HepG2 (cell line): ENCODE measurements around the gene RANBP2. TPM values are rescaled to one million over a fixed set of nuclear protein-coding genes. Genes with fewer than 3 reads are reported as not detected.

Source experiments
- FOXK1 ChIP-seq: sonication (generic); formaldehyde crosslinking; IDR thresholded peaks from 2 replicates; pipeline ENCODE4 v1.4.0; 2020; ENCODE audit warnings: low read depth, missing genetic modification reagents, borderline replicate concordance
- HINFP ChIP-seq: sonication (generic); formaldehyde crosslinking; IDR thresholded peaks from 2 replicates; pipeline ENCODE4 v1.4.0; 2020; ENCODE audit warnings: low read depth, mild to moderate bottlenecking, missing genetic modification reagents
- SRSF4 ChIP-seq: fragments of 200-400 bp; formaldehyde crosslinking; IDR thresholded peaks from one replicate; pipeline ENCODE4 v1.6.1; 2018; ENCODE audit warnings: mild to moderate bottlenecking, low read depth, low read length, moderate library complexity; ENCODE audit not compliant: poor library complexity, severe bottlenecking
- ZEB1 ChIP-seq: IDR thresholded peaks from 2 replicates; pipeline ENCODE4 v1.6.1; 2012; ENCODE audit warnings: mild to moderate bottlenecking, low read depth, inconsistent platforms; ENCODE audit not compliant: insufficient replicate concordance
- ZNF232 ChIP-seq: sonication (generic); formaldehyde crosslinking; IDR thresholded peaks from 2 replicates; pipeline ENCODE4 v1.4.0; 2020; ENCODE audit warnings: missing genetic modification reagents, borderline replicate concordance
- ZNF646 ChIP-seq: sonication (generic); formaldehyde crosslinking; IDR thresholded peaks from 2 replicates; pipeline ENCODE4 v1.9.0; 2021; ENCODE audit warnings: mild to moderate bottlenecking, missing genetic modification reagents
- polyA plus RNA-seq, 8 experiments: library from polyadenylated mRNA; depleted of rRNA in 3 of 8; stranded (reverse) in 7 of 8; unstranded in 1 of 8; fragments of >200 nt; fragmentation: Illumina TruSeq in 4 of 8; extraction: Trizol in 4 of 8; gene quantifications; 2 replicates each; pipeline versions ENCODE4 v1.2.1 to v1.2.3, GENCODE V29; 2011 to 2016; ENCODE audit warnings: low read depth in 4 of 8, missing spikeins in 1 of 8, mixed read lengths in 1 of 8; ENCODE audit not compliant: insufficient read depth in 1 of 8
- total RNA-seq, 5 experiments: library from RNA; depleted of rRNA; stranded (reverse); fragments of >200 nt; fragmentation: Illumina TruSeq; extraction: Trizol; gene quantifications; 2 replicates each; pipeline ENCODE4 v1.2.3, GENCODE V29; 2016; ENCODE audit warnings: low read depth in 1 of 5
- TF ChIP-seq, protein P1 (sequence below): sonication (generic); formaldehyde crosslinking; conservative IDR thresholded peaks from 2 replicates; pipeline ENCODE4 v1.5.0; 2020; ENCODE audit warnings: missing genetic modification reagents
- TF ChIP-seq, protein P2 (sequence below): sonication (generic); formaldehyde crosslinking; IDR thresholded peaks from 2 replicates; pipeline ENCODE4 v1.4.0; 2020; ENCODE audit warnings: mild to moderate bottlenecking, low read depth, missing genetic modification reagents
- TF ChIP-seq, protein P3 (sequence below): sonication (generic); formaldehyde crosslinking; IDR thresholded peaks from 2 replicates; pipeline ENCODE4 v1.8.0; 2022; ENCODE audit warnings: mild to moderate bottlenecking, missing genetic modification reagents, borderline replicate concordance
- TF ChIP-seq, protein P4 (sequence below): sonication (generic); formaldehyde crosslinking; IDR thresholded peaks from 2 replicates; pipeline ENCODE4 v1.5.0; 2020; ENCODE audit warnings: mild to moderate bottlenecking, missing genetic modification reagents

RANBP2 gene
- total and polyA plus RNA-seq, 2 of the 13 experiments (the other 11 are each of a cell fraction or from before 2014, with no cell fraction given) = 12.2 to 87.0 TPM

- TF ChIP-seq ZNF646 (CRISPR knock-in tag) = peak; percentile 61; the same call in 1 of the 2 replicates
- TF ChIP-seq, protein P1, sequence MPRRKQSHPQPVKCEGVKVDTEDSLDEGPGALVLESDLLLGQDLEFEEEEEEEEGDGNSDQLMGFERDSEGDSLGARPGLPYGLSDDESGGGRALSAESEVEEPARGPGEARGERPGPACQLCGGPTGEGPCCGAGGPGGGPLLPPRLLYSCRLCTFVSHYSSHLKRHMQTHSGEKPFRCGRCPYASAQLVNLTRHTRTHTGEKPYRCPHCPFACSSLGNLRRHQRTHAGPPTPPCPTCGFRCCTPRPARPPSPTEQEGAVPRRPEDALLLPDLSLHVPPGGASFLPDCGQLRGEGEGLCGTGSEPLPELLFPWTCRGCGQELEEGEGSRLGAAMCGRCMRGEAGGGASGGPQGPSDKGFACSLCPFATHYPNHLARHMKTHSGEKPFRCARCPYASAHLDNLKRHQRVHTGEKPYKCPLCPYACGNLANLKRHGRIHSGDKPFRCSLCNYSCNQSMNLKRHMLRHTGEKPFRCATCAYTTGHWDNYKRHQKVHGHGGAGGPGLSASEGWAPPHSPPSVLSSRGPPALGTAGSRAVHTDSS = no peak
- no peak for TF ChIP-seq SRSF4
- TF ChIP-seq HINFP (CRISPR knock-in tag) = peak; percentile 44; the same call in 1 of the 2 replicates
- TF ChIP-seq, protein P2, sequence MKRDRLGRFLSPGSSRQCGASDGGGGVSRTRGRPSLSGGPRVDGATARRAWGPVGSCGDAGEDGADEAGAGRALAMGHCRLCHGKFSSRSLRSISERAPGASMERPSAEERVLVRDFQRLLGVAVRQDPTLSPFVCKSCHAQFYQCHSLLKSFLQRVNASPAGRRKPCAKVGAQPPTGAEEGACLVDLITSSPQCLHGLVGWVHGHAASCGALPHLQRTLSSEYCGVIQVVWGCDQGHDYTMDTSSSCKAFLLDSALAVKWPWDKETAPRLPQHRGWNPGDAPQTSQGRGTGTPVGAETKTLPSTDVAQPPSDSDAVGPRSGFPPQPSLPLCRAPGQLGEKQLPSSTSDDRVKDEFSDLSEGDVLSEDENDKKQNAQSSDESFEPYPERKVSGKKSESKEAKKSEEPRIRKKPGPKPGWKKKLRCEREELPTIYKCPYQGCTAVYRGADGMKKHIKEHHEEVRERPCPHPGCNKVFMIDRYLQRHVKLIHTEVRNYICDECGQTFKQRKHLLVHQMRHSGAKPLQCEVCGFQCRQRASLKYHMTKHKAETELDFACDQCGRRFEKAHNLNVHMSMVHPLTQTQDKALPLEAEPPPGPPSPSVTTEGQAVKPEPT (CRISPR knock-in tag) = peak; percentile 72; the same call in 1 of the 2 replicates
- TF ChIP-seq, protein P3, sequence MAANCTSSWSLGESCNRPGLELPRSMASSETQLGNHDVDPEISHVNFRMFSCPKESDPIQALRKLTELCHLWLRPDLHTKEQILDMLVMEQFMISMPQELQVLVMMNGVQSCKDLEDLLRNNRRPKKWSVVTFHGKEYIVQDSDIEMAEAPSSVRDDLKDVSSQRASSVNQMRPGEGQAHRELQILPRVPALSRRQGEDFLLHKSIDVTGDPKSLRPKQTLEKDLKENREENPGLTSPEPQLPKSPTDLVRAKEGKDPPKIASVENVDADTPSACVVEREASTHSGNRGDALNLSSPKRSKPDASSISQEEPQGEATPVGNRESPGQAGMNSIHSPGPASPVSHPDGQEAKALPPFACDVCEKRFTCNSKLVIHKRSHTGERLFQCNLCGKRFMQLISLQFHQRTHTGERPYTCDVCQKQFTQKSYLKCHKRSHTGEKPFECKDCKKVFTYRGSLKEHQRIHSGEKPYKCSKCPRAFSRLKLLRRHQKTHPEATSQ (CRISPR knock-in tag) = peak; percentile 61; the same call in 1 of the 2 replicates
- no peak for TF ChIP-seq ZEB1
- TF ChIP-seq FOXK1 (CRISPR knock-in tag) = peak; percentile 74
- TF ChIP-seq, protein P4, sequence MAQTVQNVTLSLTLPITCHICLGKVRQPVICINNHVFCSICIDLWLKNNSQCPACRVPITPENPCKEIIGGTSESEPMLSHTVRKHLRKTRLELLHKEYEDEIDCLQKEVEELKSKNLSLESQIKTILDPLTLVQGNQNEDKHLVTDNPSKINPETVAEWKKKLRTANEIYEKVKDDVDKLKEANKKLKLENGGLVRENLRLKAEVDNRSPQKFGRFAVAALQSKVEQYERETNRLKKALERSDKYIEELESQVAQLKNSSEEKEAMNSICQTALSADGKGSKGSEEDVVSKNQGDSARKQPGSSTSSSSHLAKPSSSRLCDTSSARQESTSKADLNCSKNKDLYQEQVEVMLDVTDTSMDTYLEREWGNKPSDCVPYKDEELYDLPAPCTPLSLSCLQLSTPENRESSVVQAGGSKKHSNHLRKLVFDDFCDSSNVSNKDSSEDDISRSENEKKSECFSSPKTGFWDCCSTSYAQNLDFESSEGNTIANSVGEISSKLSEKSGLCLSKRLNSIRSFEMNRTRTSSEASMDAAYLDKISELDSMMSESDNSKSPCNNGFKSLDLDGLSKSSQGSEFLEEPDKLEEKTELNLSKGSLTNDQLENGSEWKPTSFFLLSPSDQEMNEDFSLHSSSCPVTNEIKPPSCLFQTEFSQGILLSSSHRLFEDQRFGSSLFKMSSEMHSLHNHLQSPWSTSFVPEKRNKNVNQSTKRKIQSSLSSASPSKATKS (CRISPR knock-in tag) = no peak
- TF ChIP-seq ZNF232 = no peak
Measured at GRCh38 chr2:108786354-108787215, 67.3 kb downstream of the RANBP2 start, which contains the start of gene CCDC138 (continued).
